ENCODE measurements around the gene SUMO3. TPM values are rescaled to one million over a fixed set of nuclear protein-coding genes. Genes with fewer than 3 reads are reported as not detected.

Gene SUMO3
- total RNA-seq, 2 experiments from 2014 or later, result 98.8 to 102 TPM

- POLR2A ChIA-PET, result no interaction called here
- Mint-ChIP-seq H3K36me3 (ENCODE audit: low read depth) (peaks cover 45% of the 10 kb centered on the region), H3K9me3 (ENCODE audit: insufficient read depth) (no peaks in the 10 kb centered on the region), H3K4me3 (no peak overlapping the region), H3K27ac (no peak overlapping the region), H3K4me1 (ENCODE audit: low read depth) (peaks cover 63% of the 10 kb centered on the region), H3K27me3 (ENCODE audit: low read depth) (no peaks in the 10 kb centered on the region)
- DNase-seq (no peak), ATAC-seq (no peak)
- CTCF ChIA-PET, result interaction anchor here (1.3 to 6.2 kb wide), 2 partner anchors 76 to 287 kb away, joined by 4 to 106 read pairs; partner anchors contain the start of gene PTTG1IP
Measured at GRCh38 chr21:44797775-44798174, 20.1 kb downstream of the SUMO3 start.

GRCh38 chr21:44795342-44795741 is 22.5 kb downstream of the SUMO3 start:
- ATAC-seq, result no peak
- Mint-ChIP-seq H3K27me3 (ENCODE audit: low read depth) (no peaks in the 10 kb centered on the region), H3K4me3 (no peak overlapping the region), H3K9me3 (ENCODE audit: insufficient read depth) (no peaks in the 10 kb centered on the region), H3K27ac (no peak overlapping the region), H3K36me3 (ENCODE audit: low read depth) (peaks cover 45% of the 10 kb centered on the region), H3K4me1 (ENCODE audit: low read depth) (peaks cover 59% of the 10 kb centered on the region)
- no peak for DNase-seq
- ChIA-PET CTCF (interaction anchor here (1.0 to 1.3 kb wide), 2 partner anchors 284 to 291 kb away, joined by 3 read pairs; no protein-coding TSS in a partner anchor), POLR2A (no interaction called here)

- POLR2A ChIA-PET, result interaction anchor here (1.1 to 1.7 kb wide), 3 partner anchors 8 to 283 kb away, joined by 3 to 8 read pairs (median 5); partner anchors contain the start of gene UBE2G2
- peaks cover 44% of the 10 kb centered on the region for H3K4me1 Mint-ChIP-seq (ENCODE audit: low read depth)
- no peak overlapping the region for H3K4me3 Mint-ChIP-seq
- DNase-seq (no peak), ATAC-seq (no peak)
- H3K36me3 Mint-ChIP-seq (ENCODE audit: low read depth), result peaks cover 41% of the 10 kb centered on the region
- no peaks in the 10 kb centered on the region for H3K9me3 Mint-ChIP-seq (ENCODE audit: insufficient read depth)
- CTCF ChIA-PET, result interaction anchor here (0.6 to 2.4 kb wide), 61 partner anchors 8 to 768 kb away, joined by 3 to 63 read pairs (median 4); partner anchors contain the start of genes KRTAP12-1, LRRC3, PTTG1IP and SLX9
- peak overlapping the region; percentile 20 for H3K27ac Mint-ChIP-seq
- no peaks in the 10 kb centered on the region for H3K27me3 Mint-ChIP-seq (ENCODE audit: low read depth)
Measured at GRCh38 chr21:44793592-44794374, 24.1 kb downstream of the SUMO3 start.

GRCh38 chr21:44792702-44793591 is 24.9 kb downstream of the SUMO3 start:
- peak overlapping the region; percentile 20 for H3K27ac Mint-ChIP-seq
- no peaks in the 10 kb centered on the region for H3K9me3 Mint-ChIP-seq (ENCODE audit: insufficient read depth)
- H3K4me1 Mint-ChIP-seq (ENCODE audit: low read depth), result peaks cover 37% of the 10 kb centered on the region
- H3K27me3 Mint-ChIP-seq (ENCODE audit: low read depth), result no peaks in the 10 kb centered on the region
- POLR2A ChIA-PET, result interaction anchor here (1.1 to 1.7 kb wide), 3 partner anchors 9 to 283 kb away, joined by 3 to 8 read pairs (median 5); partner anchors contain the start of gene UBE2G2
- ATAC-seq, result peak; percentile 95
- CTCF ChIA-PET, result interaction anchor here (0.7 to 2.4 kb wide), 63 partner anchors 8 to 767 kb away, joined by 3 to 63 read pairs (median 4); partner anchors contain the start of genes KRTAP12-1, LRRC3, PTTG1IP and SLX9
- DNase-seq, result peak; percentile 62
- H3K36me3 Mint-ChIP-seq (ENCODE audit: low read depth), result peaks cover 34% of the 10 kb centered on the region
- H3K4me3 Mint-ChIP-seq, result no peak overlapping the region

- Mint-ChIP-seq H3K9me3 (ENCODE audit: insufficient read depth) (no peaks in the 10 kb centered on the region), H3K36me3 (ENCODE audit: low read depth) (peaks cover 31% of the 10 kb centered on the region), H3K4me1 (ENCODE audit: low read depth) (peaks cover 33% of the 10 kb centered on the region), H3K27me3 (ENCODE audit: low read depth) (no peaks in the 10 kb centered on the region), H3K27ac (peak overlapping the region; percentile 28), H3K4me3 (no peak overlapping the region)
- no peak for DNase-seq
- no peak for ATAC-seq
- CTCF ChIA-PET, result interaction anchor here (1.0 to 1.3 kb wide), 3 partner anchors 8 to 346 kb away, joined by 3 to 14 read pairs (median 5); no protein-coding TSS in a partner anchor
- POLR2A ChIA-PET, result no interaction called here
Measured at GRCh38 chr21:44791993-44792392, 25.9 kb downstream of the SUMO3 start.

- Mint-ChIP-seq H3K27ac (no peak overlapping the region), H3K36me3 (ENCODE audit: low read depth) (peaks cover 24% of the 10 kb centered on the region), H3K4me3 (no peak overlapping the region), H3K4me1 (ENCODE audit: low read depth) (peaks cover 27% of the 10 kb centered on the region), H3K9me3 (ENCODE audit: insufficient read depth) (no peaks in the 10 kb centered on the region), H3K27me3 (ENCODE audit: low read depth) (no peaks in the 10 kb centered on the region)
- ATAC-seq (no peak), DNase-seq (no peak)
- POLR2A ChIA-PET, result no interaction called here
- CTCF ChIA-PET, result interaction anchor here (1.0 to 1.3 kb wide), 3 partner anchors 9 to 347 kb away, joined by 3 to 14 read pairs (median 5); no protein-coding TSS in a partner anchor
Measured at GRCh38 chr21:44791246-44791645, 26.6 kb downstream of the SUMO3 start.

GRCh38 chr21:44790368-44790767 is 27.5 kb downstream of the SUMO3 start:
- no peak overlapping the region for H3K27ac Mint-ChIP-seq
- H3K9me3 Mint-ChIP-seq (ENCODE audit: insufficient read depth), result no peaks in the 10 kb centered on the region
- DNase-seq (no peak), ATAC-seq (no peak)
- ChIA-PET POLR2A (no interaction called here), CTCF (interaction anchor here (1.3 to 1.7 kb wide), 3 partner anchors 9 to 280 kb away, joined by 6 to 7 read pairs (median 6); partner anchors contain the start of gene UBE2G2)
- H3K27me3 Mint-ChIP-seq (ENCODE audit: low read depth), result no peaks in the 10 kb centered on the region
- H3K4me3 Mint-ChIP-seq, result no peak overlapping the region
- H3K36me3 Mint-ChIP-seq (ENCODE audit: low read depth), result peaks cover 20% of the 10 kb centered on the region
- H3K4me1 Mint-ChIP-seq (ENCODE audit: low read depth), result peaks cover 25% of the 10 kb centered on the region

- no peak for DNase-seq
- Mint-ChIP-seq H3K4me1 (ENCODE audit: low read depth) (peaks cover 29% of the 10 kb centered on the region), H3K27me3 (ENCODE audit: low read depth) (no peaks in the 10 kb centered on the region)
Measured at GRCh38 chr21:44789880-44790279, 28.0 kb downstream of the SUMO3 start.

GRCh38 chr21:44785620-44786335 is 32.1 kb downstream of the SUMO3 start:
- Mint-ChIP-seq H3K4me1 (ENCODE audit: low read depth) (peaks cover 10% of the 10 kb centered on the region), H3K36me3 (ENCODE audit: low read depth) (peaks cover 17% of the 10 kb centered on the region), H3K27ac (no peak overlapping the region), H3K27me3 (ENCODE audit: low read depth) (no peaks in the 10 kb centered on the region), H3K4me3 (no peak overlapping the region), H3K9me3 (ENCODE audit: insufficient read depth) (no peaks in the 10 kb centered on the region)
- DNase-seq (no peak), ATAC-seq (no peak)
- ChIA-PET POLR2A (no interaction called here), CTCF (no interaction called here)

More at GRCh38 chr21:44789880-44790279, 28.0 kb downstream of the SUMO3 start:
- Mint-ChIP-seq H3K36me3 (ENCODE audit: low read depth) (peaks cover 23% of the 10 kb centered on the region), H3K4me3 (no peak overlapping the region), H3K9me3 (ENCODE audit: insufficient read depth) (no peaks in the 10 kb centered on the region), H3K27ac (no peak overlapping the region)
- ChIA-PET CTCF (interaction anchor here (1.3 to 1.7 kb wide), 3 partner anchors 9 to 280 kb away, joined by 6 to 7 read pairs (median 6); partner anchors contain the start of gene UBE2G2), POLR2A (no interaction called here)
- ATAC-seq, result no peak

GRCh38 chr21:44784810-44785209 is 33.1 kb downstream of the SUMO3 start:
- no peaks in the 10 kb centered on the region for H3K9me3 Mint-ChIP-seq (ENCODE audit: insufficient read depth)
- H3K4me3 Mint-ChIP-seq, result no peak overlapping the region
- ATAC-seq, result no peak
- no peak for DNase-seq
- no peaks in the 10 kb centered on the region for H3K27me3 Mint-ChIP-seq (ENCODE audit: low read depth)
- ChIA-PET CTCF (interaction anchor here (4.1 kb wide), 1 partner anchor 9 kb away, joined by 26 read pairs; no protein-coding TSS in a partner anchor), POLR2A (no interaction called here)
- peaks cover 20% of the 10 kb centered on the region for H3K36me3 Mint-ChIP-seq (ENCODE audit: low read depth)
- peaks cover 17% of the 10 kb centered on the region for H3K4me1 Mint-ChIP-seq (ENCODE audit: low read depth)
- no peak overlapping the region for H3K27ac Mint-ChIP-seq

Data from activated CD8-positive, alpha-beta T cell treated with anti-CD3 and anti-CD28 coated beads, Interleukin-2, amount 10 ng/mL, durations not matched to agents 7 days and 5 days (primary cell).